ENCODE results near the gene CLSTN2.

DNA sequence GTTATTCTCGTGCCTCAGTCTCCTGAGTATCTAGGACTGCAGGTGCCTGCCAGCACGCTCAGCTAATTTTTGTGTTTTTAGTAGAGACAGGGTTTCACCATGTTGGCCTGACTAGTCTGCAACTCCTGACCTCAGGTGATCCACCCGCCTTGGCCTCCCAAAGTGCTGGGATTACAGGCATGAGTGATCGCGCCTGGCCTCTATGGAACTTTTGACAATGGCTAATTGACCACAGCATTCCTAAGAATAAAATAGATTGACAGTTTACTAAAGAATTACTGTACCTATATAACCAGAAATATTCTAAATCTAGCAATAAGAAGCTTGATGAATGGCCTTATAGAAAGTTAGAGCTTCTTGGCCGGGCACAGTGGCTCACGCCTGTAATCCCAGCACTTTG, 691.9 kb downstream of the CLSTN2 start:
- TF ChIP-seq, protein P1, sequence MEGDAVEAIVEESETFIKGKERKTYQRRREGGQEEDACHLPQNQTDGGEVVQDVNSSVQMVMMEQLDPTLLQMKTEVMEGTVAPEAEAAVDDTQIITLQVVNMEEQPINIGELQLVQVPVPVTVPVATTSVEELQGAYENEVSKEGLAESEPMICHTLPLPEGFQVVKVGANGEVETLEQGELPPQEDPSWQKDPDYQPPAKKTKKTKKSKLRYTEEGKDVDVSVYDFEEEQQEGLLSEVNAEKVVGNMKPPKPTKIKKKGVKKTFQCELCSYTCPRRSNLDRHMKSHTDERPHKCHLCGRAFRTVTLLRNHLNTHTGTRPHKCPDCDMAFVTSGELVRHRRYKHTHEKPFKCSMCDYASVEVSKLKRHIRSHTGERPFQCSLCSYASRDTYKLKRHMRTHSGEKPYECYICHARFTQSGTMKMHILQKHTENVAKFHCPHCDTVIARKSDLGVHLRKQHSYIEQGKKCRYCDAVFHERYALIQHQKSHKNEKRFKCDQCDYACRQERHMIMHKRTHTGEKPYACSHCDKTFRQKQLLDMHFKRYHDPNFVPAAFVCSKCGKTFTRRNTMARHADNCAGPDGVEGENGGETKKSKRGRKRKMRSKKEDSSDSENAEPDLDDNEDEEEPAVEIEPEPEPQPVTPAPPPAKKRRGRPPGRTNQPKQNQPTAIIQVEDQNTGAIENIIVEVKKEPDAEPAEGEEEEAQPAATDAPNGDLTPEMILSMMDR (IDR thresholded peaks at IDR 0.05) = no peak
- TF ChIP-seq POLR2A (IDR thresholded peaks at IDR 0.05) = no peak
